Esophagus squamous epithelium (tissue), 5 donors: ENCODE data around the gene SPANXC. TPM values are rescaled to one million over a fixed set of nuclear protein-coding genes. Genes with fewer than 3 reads are reported as not detected.
"Not testable (repeated sequence)": the region's sequence is repeated elsewhere in the genome, so short reads cannot be mapped to it uniquely, and the experiment has no call there.

Experiments
- DNase-seq: peaks from one replicate; lab custom pipeline; 2025; lab: John Stamatoyannopoulos, UW
- H3K27ac ChIP-seq, 4 donors: fragments of 200-600 bp; sonication (generic); one replicate each; pipeline ENCODE4 v1.5.1; 2016 to 2019; ENCODE audit warnings: mild to moderate bottlenecking in 1 of 4
- H3K27me3 ChIP-seq, 4 donors: fragments of 200-600 bp; sonication (generic); 1 replicate in 3 of 4; 2 replicates in 1 of 4; pipeline versions ENCODE4 v1.5.1 to v1.6.0; 2017 to 2021; ENCODE audit warnings: antibody characterized with exemption in 1 of 4
- H3K36me3 ChIP-seq, 3 donors: fragments of 200-600 bp; sonication (generic); one replicate each; pipeline ENCODE4 v1.5.1; 2016 to 2019
- H3K4me1 ChIP-seq, 3 donors: fragments of 200-600 bp; sonication (generic); one replicate each; pipeline ENCODE4 v1.5.1; 2017 to 2019
- H3K4me3 ChIP-seq, 4 donors: fragments of 200-600 bp; sonication (generic); 1 replicate in 3 of 4; 2 replicates in 1 of 4; pipeline ENCODE4 v1.5.1; 2016 to 2019; ENCODE audit warnings: mild to moderate bottlenecking in 2 of 4, moderate library complexity in 1 of 4
- H3K9me3 ChIP-seq, 3 donors: fragments of 200-600 bp; sonication (generic); one replicate each; pipeline ENCODE4 v1.5.1; 2016 to 2019
- POLR2A ChIP-seq, 4 donors: fragments of 450-650 bp; IDR thresholded peaks; one replicate each; pipeline ENCODE4 v1.6.1; 2017; ENCODE audit warnings: antibody characterized with exemption in 4 of 4, mild to moderate bottlenecking in 4 of 4, moderate library complexity in 3 of 4
- WGBS, 2 donors: methylation state at CpG; one replicate each; pipeline ENCODE4 v1.1.5; 2018; 5-methylcytosine and 5-hydroxymethylcytosine counted together
- intact Hi-C: fragments of 100-400 bp; cut with DNase I; formaldehyde crosslinking; loops from one replicate; pipeline ENCODE4 v1.15.0; 2022
- total RNA-seq, 4 donors: library from RNA; depleted of rRNA; stranded (reverse); fragments of >200 nt; gene quantifications; one replicate each; pipeline ENCODE4 v1.1.0, GENCODE V29; 2016
- TF ChIP-seq, protein P1 (sequence below), 6 experiments: fragments of 450-650 bp in 4 of 6; fragments of 200-600 bp in 2 of 6; sonication (generic) in 2 of 6; IDR thresholded peaks; one replicate each; pipeline ENCODE4 v1.5.1; 2016 to 2019; ENCODE audit warnings: antibody characterized with exemption in 6 of 6, mild to moderate bottlenecking in 4 of 6, moderate library complexity in 4 of 6
- donor health status: DM: yes; HTN: yes; CAD: no.

SPANXC gene, protein sequence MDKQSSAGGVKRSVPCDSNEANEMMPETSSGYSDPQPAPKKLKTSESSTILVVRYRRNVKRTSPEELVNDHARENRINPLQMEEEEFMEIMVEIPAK
- not detected for total RNA-seq

DNA sequence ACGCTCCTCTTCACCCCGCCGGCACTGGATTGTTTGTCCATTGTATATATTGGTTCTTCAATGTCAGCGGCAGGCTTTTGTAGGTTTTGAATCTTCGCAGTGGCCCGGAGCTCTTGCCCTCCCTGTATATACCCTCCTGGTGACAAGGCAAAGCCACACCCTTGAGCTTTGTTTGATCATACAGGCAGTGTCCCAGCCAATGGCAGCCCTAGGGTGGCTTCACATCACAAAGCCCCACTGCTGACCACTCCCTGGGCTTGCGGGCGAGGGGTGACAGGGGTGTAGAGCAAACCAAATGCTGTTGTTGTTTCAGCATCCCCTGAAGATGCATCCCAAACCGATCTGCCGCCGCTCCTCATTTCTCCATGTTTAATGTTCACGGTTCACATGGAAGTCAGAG is at the start of gene SPANXC:
SPANXC (minus strand) TSS at position 101 of the 400 bp plus-strand sequence; CDS start at position 41, 60 bp downstream.
- H3K27me3 ChIP-seq, H3K36me3 ChIP-seq, intact Hi-C loops, H3K4me3 ChIP-seq, H3K27ac ChIP-seq, H3K4me1 ChIP-seq, DNase-seq, H3K9me3 ChIP-seq: not testable (repeated sequence)
- no CpG with 5 or more reads among the region's 12 CpGs for WGBS, 2 donors

DNA sequence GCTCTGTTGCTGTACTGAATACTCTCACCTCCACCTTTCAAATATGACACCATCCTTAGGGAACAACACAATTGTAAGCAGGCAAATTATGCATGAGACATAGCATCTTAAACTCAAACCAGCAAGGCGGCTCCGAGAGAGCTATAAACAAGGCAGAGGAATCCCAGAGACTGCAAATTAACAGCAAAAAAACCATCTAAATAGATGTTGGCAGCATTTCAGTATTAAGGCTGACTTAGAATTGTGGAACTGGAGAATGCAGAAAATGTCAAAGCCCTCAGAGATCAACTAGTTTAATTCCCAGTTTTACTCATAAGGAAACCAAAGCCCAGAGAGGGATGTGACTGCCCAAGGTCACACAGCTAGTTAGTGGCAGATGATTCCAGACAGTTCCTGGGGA is 37.2 kb upstream of the SPANXC start:
- TF ChIP-seq, protein P1, sequence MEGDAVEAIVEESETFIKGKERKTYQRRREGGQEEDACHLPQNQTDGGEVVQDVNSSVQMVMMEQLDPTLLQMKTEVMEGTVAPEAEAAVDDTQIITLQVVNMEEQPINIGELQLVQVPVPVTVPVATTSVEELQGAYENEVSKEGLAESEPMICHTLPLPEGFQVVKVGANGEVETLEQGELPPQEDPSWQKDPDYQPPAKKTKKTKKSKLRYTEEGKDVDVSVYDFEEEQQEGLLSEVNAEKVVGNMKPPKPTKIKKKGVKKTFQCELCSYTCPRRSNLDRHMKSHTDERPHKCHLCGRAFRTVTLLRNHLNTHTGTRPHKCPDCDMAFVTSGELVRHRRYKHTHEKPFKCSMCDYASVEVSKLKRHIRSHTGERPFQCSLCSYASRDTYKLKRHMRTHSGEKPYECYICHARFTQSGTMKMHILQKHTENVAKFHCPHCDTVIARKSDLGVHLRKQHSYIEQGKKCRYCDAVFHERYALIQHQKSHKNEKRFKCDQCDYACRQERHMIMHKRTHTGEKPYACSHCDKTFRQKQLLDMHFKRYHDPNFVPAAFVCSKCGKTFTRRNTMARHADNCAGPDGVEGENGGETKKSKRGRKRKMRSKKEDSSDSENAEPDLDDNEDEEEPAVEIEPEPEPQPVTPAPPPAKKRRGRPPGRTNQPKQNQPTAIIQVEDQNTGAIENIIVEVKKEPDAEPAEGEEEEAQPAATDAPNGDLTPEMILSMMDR (IDR thresholded peaks at IDR 0.05): no peak
- no peak for TF ChIP-seq POLR2A (IDR thresholded peaks at IDR 0.05)
- WGBS, 2 donors: 60 to 63% methylated on average over 2 of the region's 2 CpGs
- H3K4me1 ChIP-seq: no peaks in the 10 kb centered on the region
- no peaks in the 10 kb centered on the region for H3K36me3 ChIP-seq
- no peak for DNase-seq
- no peaks in the 10 kb centered on the region for H3K27me3 ChIP-seq
- H3K9me3 ChIP-seq: no peaks in the 10 kb centered on the region
- no peak overlapping the region for H3K4me3 ChIP-seq
- H3K27ac ChIP-seq: no peak overlapping the region
- intact Hi-C loops: no loop called here

DNA sequence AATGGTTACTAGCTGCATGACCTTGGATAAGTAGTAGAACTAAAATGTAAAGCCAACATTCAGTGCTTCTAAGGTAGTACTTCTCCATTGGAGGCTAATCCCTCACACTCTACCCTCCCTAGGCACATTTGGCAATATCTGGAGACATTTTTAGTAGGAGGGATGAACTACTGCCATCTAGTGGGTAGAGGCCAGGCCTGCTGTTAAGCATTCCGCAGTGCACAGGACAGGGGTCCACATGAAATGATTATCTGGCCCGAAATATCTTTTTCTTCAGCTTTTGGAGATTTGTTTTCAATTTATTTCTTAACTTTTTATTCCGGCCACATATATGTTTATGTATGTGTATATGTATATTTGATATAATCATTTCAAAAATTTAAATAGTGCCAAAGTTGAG is 36.0 kb upstream of the SPANXC start:
- H3K27me3 ChIP-seq: no peaks in the 10 kb centered on the region
- H3K4me1 ChIP-seq: no peaks in the 10 kb centered on the region
- intact Hi-C loops: no loop called here
- WGBS, 2 donors: 40 to 56% methylated on average over 3 of the region's 3 CpGs
- no peaks in the 10 kb centered on the region for H3K9me3 ChIP-seq
- H3K27ac ChIP-seq: no peak overlapping the region
- no peak for TF ChIP-seq POLR2A (IDR thresholded peaks at IDR 0.05)
- TF ChIP-seq, protein P1 (IDR thresholded peaks at IDR 0.05): peak in 3 of 6 experiments; percentile 31 to 36 (median 35)
- no peaks in the 10 kb centered on the region for H3K36me3 ChIP-seq
- no peak for DNase-seq
- no peak overlapping the region for H3K4me3 ChIP-seq

DNA sequence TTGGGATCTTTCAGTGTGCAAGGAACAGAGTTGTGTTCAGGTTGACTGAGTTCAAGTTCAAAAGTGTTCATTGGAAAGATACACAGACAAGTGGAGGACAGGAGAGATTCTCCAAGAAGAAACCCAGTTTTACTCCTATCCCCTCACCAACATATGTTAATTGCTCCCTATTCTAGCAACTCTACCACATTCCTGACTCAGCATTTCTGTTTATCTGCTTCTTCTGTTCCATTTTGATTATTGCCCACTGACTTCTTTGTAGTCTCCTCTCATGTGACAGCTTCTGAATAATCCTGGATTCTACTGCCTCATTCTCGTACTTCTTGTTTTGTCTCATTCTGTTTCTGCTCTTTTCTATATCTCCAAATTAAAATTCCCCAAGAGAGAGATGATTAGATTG is 15.8 kb upstream of the SPANXC start:
- 57 to 73% methylated on average over 1 of the region's 1 CpG for WGBS, 2 donors
- TF ChIP-seq, protein P1 (IDR thresholded peaks at IDR 0.05): no peak
- TF ChIP-seq POLR2A (IDR thresholded peaks at IDR 0.05): no peak
- no peak for DNase-seq
- Histone ChIP-seq H3K27ac (no peak overlapping the region), H3K9me3 (no peaks in the 10 kb centered on the region), H3K4me3 (no peak overlapping the region), H3K36me3 (no peaks in the 10 kb centered on the region), H3K27me3 (no peaks in the 10 kb centered on the region), H3K4me1 (no peaks in the 10 kb centered on the region)
- intact Hi-C loops: no loop called here

DNA sequence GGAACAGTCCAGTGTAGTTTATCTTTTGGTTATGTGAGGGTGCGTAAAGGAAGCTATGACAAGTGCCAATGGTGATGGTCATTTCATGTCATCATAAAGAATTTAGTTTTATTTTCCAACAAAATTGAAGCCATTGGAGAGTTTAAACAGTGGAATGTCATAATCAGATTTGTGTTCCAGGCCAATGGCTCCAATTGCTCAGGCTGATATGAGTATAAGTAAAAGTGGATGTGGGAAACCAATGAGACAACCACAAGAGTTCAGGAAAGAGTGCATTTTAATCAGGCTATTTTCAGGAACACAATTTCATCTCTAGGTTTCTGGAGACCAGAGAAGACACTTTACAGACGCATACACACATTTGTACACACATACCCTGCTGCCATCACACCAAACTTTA is 20.7 kb downstream of the SPANXC start:
- intact Hi-C loops: no loop called here
- DNase-seq: no peak
- Histone ChIP-seq H3K36me3 (no peaks in the 10 kb centered on the region), H3K9me3 (no peaks in the 10 kb centered on the region), H3K4me1 (no peaks in the 10 kb centered on the region), H3K27ac (no peak overlapping the region), H3K27me3 (no peaks in the 10 kb centered on the region), H3K4me3 (no peak overlapping the region)
- TF ChIP-seq, protein P1 (IDR thresholded peaks at IDR 0.05): no peak
- no peak for TF ChIP-seq POLR2A (IDR thresholded peaks at IDR 0.05)
- WGBS, 2 donors: 68 to 79% methylated on average over 2 of the region's 2 CpGs
